ENCODE measurements around the gene ZFYVE9.
"Not testable (repeated sequence)": the region's sequence is repeated elsewhere in the genome, so short reads cannot be mapped to it uniquely, and the experiment has no call there.

ZFYVE9 gene

DNA sequence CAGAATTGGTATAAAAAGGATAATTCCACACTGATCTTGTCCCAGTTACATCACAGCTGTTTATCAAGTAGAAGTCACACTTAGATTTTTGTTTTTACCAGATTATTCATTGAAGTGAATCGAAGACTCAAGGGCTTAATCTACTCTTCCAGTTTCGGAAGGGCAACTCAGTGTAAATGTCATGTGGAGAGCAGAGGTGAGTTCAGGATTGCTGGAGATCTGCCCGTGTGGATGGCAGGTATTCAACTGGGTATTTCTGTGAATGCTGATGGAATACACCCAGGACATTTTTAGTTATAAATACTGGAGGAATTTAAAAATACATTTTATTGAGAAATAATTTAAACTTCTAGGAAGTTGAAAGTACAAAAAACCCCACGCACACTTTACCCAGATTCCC is 204.8 kb downstream of the ZFYVE9 start:
- DNase-seq: no peak

DNA sequence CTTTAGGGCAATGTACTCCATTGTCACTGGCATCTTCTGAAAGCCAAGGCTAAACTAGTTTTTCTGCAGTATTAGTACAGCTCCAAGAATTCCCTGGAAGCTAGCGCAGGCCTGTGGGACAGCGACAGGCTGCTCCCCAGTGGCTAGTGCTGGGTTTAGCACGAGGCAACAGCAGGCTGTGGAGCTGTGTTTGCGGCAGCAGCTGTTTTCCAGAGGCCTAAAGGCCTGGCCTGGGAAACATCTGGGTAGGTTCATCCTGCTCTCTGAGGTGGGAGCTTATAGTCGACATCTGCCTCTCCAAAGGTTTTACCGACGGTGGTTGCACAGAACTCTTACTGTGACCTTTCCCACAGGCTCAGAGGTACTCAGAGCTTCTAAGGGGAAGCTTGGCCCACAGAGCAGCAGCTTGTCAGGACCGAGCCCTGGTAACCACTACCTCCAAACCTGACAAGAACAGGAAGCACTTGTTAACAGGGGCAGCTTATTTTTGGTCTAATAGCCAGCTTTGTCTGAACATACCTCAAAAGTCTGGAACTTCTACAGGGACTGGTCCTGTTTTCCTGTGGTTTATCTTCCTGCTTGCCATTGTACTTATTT is 206.9 kb downstream of the ZFYVE9 start:
- DNase-seq: no peak

DNA sequence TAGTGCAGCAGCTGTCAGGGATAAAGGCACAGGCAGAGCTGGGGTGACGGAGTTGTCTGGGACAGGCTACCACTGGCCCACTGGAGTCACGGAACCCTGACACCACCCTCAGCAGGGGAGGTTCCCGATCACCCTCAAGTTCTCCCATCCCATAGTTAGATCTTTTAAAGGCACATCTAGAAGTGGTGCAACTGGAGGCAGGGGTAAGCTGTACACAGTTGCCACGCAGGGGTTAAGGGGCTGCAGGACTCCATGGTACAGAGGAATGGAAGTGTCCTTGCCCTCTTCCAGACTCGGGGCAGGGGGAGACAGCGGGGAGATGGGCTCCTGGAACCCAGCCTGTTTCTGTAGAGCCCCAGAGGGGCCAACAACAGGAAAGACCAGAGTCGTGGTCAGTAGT is 210.8 kb downstream of the ZFYVE9 start:
- DNase-seq: no peak

DNA sequence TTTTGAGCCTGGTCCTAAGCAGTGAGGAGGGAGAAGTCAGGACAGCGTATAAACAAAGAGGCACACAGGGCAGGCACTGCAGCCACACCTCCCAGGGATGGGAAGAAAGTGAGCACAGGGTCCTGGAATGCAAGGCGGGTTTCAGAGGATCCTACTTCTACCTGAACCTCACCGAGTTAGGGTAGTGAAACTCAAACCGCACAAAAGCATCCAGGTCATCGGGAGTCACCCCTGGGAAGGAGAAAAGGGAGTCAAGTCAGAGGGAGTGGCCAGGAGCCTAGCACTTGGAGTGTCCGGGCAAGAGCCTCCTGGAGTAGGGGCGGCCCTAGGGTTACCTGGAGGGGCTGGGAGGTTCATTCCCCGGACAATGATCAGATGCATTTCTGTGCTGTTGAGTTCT is 213.5 kb downstream of the ZFYVE9 start:
- DNase-seq: no peak

DNA sequence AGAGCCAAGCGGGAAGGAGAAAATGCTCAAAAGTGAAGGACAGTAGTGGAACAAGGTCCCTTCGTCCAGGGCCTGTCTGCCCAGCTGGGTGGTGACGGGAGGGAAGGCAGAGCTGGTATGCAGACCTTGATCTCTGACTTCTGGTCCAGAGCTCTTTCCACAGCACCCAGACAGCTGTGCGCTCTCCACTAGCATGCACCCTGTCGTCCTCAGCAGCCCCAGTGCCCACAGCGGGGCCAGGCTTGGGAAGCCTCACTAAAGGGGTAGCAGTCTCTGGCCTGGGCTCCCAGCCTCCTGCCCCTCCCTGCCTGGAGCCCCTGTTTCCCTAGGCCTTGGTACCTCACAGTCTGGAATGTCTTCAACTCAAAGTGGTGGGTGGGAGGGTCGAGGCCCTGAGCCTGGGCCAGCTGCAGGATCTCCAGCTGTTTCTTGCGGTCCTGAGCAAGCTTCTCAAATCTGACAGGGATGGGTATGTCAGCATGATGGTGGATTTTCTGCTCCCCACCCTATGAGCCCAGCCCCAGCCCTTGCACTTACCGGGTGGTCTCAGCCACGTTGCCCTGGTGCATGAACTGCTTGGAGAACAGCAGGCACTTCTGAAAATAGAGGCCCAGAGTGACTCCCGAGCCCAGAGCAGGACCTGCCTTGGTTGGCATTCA is 214.1 kb downstream of the ZFYVE9 start:
- DNase-seq: no peak

DNA sequence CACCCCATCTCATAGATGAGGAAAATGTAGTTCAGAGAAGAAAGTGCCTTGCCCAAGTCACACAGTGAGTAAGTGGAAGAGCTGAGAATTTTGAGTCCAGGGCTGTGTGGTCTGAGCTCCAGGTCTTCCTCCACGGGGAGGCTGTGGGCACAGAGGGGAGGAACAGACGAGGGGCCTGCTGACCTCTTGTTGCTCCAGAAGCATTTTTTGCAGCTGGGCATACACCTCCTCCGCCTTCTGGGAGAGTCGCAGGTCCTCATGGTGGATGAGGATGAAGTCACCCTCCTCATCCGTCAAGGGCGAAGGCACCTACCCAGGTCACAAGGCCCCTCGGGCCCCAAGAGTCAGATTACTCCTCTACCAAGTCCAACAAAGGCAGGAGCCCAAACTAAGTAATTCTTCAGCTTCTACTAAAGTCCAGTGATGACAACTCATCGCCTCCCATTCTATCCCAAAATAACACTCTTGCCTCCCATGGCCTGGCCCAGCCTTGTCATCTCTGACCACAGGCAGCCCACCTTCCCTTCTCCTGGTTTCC is 215.0 kb downstream of the ZFYVE9 start:
- DNase-seq: no peak

DNA sequence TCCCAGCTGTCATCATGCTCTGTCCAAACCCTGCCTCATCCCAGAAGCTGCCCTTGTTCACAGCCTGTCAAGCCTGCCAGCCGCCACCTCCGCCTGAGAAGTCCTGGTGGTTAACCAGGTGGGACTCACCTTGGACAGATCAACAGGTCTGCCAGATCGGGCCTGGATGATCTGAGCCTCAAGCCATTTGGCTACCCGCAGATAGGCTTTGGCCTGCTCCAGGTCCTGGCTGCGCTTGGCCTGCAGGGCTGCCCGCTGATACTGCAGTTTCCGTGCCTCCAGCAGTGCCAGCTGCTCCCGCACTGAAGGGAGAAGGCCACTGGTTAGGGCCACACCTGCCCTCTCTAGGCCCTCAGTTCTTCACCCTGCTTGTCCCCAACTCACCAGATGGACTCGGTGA is 215.5 kb downstream of the ZFYVE9 start:
- no peak for DNase-seq

DNA sequence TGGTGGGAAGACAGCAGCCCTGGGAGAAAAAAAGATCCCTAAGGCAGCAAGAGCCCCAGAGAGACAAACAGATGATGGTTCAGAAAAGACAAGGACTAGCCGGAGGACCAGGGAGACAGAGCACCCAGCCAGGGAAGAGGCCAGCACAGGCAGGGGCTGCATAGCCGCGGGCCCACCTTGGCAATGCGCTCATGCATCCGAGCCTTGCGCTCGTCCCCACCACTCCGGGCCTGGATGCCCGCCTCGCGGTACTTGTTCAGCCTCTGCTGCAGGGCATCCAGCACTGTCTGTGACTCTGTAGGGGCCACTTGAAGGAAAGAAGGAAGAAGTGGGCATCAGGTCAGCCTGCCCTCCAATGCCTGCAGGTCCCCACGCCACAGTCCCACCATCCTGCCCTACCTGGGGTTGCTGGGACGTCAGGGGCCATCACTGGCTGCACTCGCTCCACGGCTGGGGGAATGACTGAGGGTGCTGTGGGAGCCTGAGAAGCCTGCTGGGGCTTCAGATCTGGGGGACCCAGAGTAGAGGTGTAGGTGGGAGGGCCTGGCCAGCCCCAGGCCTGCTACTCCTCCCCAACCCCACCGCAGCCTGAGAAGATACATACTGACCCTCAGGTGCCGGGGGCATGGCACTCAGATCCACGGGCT is 217.1 kb downstream of the ZFYVE9 start:
- no peak for DNase-seq

DNA sequence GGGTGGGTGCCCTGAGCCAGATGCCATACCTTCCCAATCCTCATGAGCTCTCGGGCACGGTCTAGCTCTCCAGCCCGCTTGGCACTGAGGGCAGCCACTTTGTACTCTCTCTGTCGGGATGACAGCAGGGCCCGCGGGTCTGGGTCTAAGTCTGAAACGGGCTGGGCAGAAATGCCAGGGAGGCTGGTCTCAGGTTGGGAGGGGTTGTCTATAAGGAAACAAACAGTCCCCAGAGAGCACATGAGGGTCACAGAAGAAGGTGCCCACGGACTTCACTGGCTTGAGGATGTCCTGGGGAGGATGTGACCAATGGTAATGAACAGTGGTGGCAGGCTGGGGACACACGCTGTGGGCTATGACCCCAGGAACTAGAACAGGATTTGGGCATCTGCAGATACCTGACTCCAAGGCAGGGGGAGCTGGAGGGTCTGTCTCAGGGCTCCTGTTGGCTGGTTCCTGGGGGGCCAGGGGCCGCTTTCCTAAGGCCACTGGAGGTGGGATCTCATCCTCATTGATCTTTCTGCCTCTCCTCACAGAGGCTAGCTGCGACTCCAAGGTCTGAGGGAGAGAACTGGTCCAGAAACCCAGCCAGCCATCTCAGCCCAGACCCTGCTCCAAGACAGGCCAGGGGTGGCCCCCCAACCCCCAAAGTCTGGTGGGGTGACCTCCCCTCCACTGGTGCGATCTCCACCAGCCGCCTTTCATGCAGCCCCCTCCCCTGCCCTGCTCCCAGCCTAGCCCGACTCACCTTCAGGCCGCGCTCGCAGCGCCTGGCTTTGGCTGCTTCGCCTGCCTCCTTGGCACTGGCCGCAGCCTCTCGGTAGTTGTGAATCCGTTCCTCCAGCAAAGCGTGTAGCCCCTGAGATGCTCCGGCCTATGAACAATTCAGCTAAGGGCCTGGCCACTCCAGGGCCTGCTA is 218.0 kb downstream of the ZFYVE9 start:
- no peak for DNase-seq

DNA sequence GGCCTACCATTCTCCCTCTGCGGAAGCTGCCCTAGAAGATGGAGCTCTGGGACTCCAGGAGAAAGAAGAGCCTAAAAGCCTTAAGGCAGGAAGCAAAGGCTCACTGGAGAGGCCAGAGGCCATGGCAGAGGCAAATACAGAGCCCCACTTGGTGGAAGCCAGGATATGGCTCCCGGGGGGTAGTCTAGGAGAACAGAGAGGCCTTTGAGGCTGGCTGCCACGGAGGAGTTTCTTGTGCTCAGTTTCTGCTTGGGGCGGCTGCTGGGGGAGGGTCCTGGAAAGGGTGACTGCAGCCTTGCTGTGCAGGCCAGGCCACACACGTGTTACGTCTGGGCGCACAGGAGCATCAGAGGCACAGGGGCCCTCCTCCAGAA is 218.7 kb downstream of the ZFYVE9 start:
- DNase-seq: no peak

DNA sequence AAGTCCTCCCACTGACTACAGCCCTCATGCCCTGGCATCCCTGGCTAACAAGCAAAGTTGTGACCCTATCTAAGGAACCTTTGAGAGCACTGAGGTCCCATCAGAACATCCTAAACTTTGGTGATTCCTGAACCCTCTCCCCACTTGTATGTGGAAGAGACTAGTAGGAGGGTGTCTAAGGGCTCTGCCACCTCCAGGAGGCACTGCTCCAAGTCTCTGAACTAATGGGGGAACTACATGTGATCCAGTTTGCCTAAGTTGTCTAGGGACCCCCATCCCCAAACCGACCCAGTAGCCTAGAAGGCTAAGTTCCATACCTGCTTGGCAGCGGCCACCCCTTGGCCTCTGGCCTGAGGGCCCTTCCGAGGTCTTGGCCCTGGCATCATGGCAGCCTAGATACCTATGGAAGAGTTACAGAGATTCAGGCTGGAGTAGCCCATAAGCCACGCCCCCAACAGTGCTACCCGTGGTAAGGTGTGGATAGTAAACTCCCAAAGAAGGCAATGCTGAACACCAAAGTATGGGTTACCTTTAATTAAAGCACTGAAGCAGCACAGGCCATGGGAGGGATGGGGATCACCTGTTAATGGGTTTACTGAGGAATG is 222.4 kb downstream of the ZFYVE9 start:
- no peak for DNase-seq

DNA sequence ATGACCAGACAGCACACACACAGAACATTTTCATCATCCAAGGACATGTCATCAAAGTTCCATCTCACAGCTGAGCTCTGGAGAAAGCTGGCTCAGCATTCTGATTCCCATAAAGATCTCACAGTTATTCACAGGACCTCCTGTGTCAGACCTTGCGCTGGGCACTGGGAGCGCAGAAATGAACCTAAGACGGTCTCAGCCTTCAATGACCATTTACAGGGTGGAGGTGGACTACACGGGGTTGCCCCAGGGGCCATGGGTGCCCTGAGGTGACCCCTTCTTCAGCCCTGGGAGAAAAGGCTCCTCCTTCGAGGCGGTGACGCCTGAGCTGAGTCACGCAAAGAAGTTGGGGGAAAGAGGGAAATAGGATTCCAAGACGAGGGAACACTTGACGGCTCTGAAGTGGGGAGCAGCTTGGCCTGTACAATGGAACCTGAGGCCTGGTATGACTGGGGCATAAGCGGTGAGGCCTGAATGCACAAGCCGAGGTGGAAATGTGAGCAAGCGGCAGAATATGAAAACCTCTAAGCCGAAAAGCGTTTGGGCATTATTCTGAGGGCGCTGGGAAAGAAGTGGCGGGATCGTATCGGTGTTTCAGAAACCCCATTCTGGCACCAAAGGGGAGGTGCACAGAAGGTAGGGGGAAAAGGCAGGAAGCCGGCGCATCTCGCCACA is 223.3 kb downstream of the ZFYVE9 start:
- DNase-seq: peak; percentile 54 to 57

DNA sequence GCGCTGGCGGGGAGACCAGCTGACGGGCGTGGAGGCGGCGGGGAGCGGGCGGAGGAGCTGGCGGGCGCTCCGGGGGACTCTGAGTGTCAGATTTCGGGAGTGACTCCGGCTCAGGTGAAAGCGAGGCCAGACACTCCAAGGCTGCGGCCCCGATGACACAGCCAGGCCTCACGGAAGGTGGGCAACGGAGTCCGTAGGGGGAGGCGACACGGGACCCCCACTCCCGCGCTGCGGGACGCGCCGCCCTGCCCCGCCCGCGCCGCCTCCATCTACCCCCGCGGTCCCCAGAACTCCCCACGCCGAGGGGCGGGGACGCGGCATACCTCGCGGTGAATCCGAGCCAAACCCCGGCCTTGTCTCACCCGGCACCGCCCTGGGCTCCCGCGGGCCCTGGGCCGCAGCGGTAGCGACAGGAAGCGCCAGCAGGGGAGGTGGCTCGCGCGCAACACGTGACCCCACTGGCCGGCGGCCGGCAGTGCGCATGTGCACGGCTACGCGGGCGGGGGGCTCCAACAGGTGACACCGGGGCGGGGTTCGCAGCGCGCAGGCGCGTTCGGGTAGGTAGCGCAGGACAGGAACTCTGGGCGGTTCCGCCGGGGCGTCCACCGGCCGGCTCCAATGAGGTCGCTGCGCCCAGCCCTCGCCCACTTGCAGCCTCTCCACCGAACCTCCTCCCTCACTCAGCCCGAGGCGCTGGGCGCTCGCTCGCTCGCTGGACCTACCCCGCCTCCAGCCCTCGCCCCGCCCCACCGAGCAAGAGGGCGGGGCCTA is 224.0 kb downstream of the ZFYVE9 start, which contains the start of gene CC2D1B:
TSS of gene CC2D1B (minus strand) at position 460 of the 771 bp plus-strand sequence. CDS start 1,585 bp downstream, outside the sequence.
- DNase-seq: peak; percentile 73 to 91

DNA sequence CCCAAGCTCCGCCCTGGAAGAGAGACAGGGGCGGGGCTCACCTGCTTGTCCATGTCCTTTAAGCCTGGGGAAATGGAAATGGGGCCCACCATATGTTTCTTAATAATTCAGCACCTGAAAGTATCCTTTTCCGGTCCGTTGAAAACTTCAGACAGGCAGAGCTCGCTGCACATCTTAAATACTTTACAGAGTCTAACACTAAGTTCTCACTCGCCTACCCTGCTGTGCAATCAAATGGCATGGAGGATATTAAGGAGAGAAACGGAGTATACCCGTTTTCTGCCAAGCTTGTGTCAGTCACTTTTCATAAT is 224.6 kb downstream of the ZFYVE9 start:
- DNase-seq: no peak

DNA sequence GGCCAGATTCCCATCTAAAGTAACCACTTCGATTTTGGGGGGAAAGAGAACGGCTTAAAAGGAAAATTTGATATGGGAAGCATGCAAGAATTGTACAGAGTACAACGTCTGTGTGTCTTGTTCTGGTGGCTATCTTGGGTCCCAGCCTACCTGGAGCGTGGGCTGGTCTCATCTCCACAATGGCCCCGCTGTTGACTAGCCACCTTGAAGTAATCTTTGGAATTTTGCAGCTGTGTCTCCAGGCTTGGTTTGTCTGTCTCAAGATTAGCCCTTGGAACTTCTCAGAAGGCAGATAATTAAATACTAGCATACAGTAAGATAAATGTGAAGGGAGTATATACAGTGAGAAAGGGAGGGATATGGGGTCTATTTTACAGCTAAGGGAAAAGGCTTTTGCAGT is 225.4 kb downstream of the ZFYVE9 start:
- no peak for DNase-seq

DNA sequence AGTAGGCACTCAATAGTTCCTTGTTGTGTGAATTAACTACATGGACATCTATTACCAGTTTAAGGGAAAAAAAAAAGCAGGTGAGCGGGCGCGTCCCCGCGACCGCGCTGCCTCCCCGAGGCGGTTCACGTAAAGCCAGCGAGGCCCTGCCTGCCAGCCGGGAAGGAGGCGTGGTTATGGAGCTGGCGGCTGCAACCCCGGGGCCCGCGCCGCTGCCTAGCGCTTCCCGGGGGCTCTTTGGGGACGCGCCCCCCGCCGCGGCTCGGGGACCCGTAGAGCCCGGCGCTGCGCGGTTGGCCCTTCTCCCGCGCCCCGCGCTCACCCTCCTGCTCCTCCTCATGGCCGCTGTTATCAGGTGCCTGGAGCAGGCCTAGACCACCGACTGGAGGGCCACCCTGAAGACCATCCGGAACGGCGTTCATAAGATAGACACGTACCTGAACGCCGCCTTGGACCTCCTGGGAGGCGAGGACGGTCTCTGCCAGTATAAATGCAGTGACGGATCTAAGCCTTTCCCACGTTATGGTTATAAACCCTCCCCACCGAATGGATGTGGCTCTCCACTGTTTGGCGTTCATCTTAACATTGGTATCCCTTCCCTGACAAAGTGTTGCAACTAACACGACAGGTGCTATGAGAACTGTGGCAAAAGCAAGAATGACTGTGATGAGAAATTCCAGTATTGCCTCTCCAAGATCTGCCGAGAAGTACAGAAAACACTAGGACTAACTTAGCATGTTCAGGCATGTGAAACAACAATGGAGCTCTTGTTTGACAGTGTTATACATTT is 226.7 kb downstream of the ZFYVE9 start:
- DNase-seq: peak in 1 of 2 experiments; percentile 12

DNA sequence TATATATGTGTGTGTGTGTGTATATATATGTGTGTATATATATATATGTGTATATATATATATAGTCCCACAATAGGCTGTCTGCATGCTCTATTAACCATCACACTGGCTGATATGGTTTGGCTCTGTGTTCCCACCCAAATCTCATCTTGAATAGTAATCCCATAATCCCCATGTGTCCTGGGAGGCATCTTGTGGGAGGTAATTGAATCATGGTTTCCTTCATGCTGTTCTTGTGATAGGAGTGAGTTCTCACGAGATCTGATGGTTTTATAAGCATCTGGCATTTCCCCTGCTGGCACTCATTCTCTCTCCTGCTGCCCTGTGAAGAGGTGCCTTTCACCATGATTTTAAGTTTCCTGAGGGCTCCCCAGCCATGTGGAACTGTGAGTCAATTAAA is 228.0 kb downstream of the ZFYVE9 start:
- DNase-seq: not testable (repeated sequence)

DNA sequence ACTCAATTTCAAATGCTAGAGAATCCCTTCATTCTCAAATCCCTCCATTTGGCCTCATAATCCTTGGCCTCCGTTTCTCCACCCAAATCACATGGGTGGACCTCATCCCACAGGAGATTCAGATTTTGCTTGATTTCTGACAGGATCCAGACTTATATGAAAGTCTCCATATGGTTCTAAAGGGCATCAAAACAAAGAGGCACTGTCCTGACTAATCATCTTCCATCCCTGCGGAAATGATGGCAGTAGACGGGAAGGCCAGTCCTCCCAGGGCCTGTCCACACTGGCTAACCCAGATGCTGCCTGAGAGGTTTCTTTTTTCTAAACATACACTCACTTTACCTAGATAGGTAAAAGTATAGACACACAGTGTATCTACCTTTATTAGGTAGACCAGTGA is 243.5 kb downstream of the ZFYVE9 start:
- DNase-seq: no peak

DNA sequence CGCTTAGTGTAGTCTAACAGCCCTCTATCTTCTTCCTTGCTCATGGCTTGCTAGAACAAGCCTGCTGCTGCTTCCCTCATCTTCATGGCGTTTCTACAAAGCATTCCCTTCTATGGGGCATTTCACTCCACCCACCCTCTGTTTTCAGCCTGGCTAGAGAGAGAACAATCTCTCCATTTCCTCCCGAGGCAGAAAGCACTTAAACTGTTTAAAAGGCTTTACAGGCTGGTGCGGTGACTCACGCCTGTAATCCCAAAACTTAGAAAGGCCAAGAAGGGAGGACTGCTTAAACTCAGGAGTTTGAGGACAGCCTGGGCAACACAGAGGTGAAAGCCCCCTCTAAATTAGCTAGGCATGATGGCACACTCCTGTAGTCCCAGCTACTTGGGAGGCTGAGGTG is 244.6 kb downstream of the ZFYVE9 start:
- no peak for DNase-seq

DNA sequence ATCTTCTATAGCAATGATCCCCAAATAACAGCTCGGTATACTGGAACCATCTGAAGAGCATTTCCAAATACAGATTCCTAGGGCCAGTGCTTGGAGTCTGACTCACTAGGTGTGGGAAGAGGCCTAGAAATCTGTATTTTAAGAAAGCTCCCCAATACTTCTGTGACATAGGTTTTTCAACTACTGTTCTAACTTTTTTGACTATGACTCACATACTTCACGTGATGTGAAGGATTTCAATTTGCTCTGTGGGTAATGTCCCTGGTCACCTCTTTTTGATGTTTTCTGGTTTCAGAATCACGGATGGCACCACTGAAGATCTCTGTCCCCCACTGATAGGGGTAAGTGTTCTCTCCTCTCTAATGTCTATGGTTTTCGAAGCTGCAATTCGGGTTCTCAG is 251.3 kb downstream of the ZFYVE9 start:
- DNase-seq: no peak

Measured in SW 1271 (cell line).